Stomach (tissue), 4 donors: ENCODE data around the gene SPINK2.

ENCODE experiments used
- EP300 ChIP-seq: sonication (generic); formaldehyde crosslinking; IDR thresholded peaks from one replicate; pipeline ENCODE4 v1.6.1; 2017; ENCODE audit warnings: antibody characterized with exemption
- POLR2A ChIP-seq, 4 donors: fragments of 450-650 bp; IDR thresholded peaks; one replicate each; pipeline ENCODE4 v1.6.1; 2016; ENCODE audit warnings: antibody characterized with exemption in 4 of 4, control low read depth in 2 of 4, mild to moderate bottlenecking in 1 of 4, moderate library complexity in 1 of 4
- TF ChIP-seq, protein P1 (sequence below), 7 experiments: fragments of 450-650 bp in 4 of 7; fragments of 200-600 bp in 3 of 7; sonication (generic) in 3 of 7; IDR thresholded peaks; one replicate each; pipeline ENCODE4 v1.5.1; 2016 to 2019; ENCODE audit warnings: antibody characterized with exemption in 7 of 7, control low read depth in 2 of 7, mild to moderate bottlenecking in 1 of 7

DNA sequence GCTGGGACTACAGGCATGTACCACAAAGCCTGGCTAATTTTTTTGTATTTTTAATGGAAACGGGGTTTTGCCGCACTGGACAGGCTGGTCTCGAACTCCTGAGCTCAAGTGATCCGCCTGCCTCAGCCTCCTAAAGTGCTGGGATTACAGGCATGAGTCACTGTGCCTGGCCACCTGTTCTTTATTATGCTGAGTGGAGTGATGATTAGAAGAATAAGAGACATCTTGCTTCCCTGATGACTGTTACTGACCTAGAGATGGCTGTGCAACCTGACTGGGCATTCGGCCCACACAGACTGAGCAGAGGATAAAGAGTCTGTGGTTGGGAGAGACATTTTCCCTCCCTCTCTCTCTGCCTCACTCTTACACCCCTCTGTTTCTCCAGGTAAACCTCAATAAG lies 56.7 kb downstream of the SPINK2 start:
- TF ChIP-seq EP300 (no peak), POLR2A (IDR thresholded peaks at IDR 0.05) (no peak)
- TF ChIP-seq, protein P1, sequence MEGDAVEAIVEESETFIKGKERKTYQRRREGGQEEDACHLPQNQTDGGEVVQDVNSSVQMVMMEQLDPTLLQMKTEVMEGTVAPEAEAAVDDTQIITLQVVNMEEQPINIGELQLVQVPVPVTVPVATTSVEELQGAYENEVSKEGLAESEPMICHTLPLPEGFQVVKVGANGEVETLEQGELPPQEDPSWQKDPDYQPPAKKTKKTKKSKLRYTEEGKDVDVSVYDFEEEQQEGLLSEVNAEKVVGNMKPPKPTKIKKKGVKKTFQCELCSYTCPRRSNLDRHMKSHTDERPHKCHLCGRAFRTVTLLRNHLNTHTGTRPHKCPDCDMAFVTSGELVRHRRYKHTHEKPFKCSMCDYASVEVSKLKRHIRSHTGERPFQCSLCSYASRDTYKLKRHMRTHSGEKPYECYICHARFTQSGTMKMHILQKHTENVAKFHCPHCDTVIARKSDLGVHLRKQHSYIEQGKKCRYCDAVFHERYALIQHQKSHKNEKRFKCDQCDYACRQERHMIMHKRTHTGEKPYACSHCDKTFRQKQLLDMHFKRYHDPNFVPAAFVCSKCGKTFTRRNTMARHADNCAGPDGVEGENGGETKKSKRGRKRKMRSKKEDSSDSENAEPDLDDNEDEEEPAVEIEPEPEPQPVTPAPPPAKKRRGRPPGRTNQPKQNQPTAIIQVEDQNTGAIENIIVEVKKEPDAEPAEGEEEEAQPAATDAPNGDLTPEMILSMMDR (IDR thresholded peaks at IDR 0.05) = no peak
